Suprapubic skin (tissue), 4 donors: ENCODE measurements around the gene HOXA13. TPM values are rescaled to one million over a fixed set of nuclear protein-coding genes. Genes with fewer than 3 reads are reported as not detected.
A peak's percentile ranks its signal among the peaks of the same experiment; 100 is the strongest.

Experiments used
- DNase-seq, 2 donors: peaks; one replicate each; pipeline ENCODE4 v3.0.0-alpha.2; 2019; ENCODE audit warnings: low spot score in 2 of 2
- H3K27ac ChIP-seq: fragments of 200-600 bp; sonication (generic); one replicate; pipeline ENCODE4 v1.5.1; 2019
- H3K27me3 ChIP-seq: fragments of 200-600 bp; sonication (generic); one replicate; pipeline ENCODE4 v1.5.1; 2019
- H3K36me3 ChIP-seq: fragments of 200-600 bp; sonication (generic); one replicate; pipeline ENCODE4 v1.5.1; 2019
- H3K4me1 ChIP-seq: fragments of 200-600 bp; sonication (generic); one replicate; pipeline ENCODE4 v1.5.1; 2019
- H3K4me3 ChIP-seq: fragments of 200-600 bp; sonication (generic); one replicate; pipeline ENCODE4 v1.5.1; 2019; ENCODE audit warnings: mild to moderate bottlenecking
- H3K9me3 ChIP-seq: fragments of 200-600 bp; sonication (generic); one replicate; pipeline ENCODE4 v1.5.1; 2019
- CTCF ChIP-seq, 2 donors: fragments of 200-600 bp in 1 of 2; fragments of 450-650 bp in 1 of 2; sonication (generic) in 1 of 2; IDR thresholded peaks; one replicate each; pipeline ENCODE4 v1.5.1; 2016 to 2019; ENCODE audit warnings: antibody characterized with exemption in 2 of 2, mild to moderate bottlenecking in 1 of 2, moderate library complexity in 1 of 2
- EP300 ChIP-seq: sonication (generic); formaldehyde crosslinking; IDR thresholded peaks from one replicate; pipeline ENCODE4 v1.6.1; 2017; ENCODE audit warnings: antibody characterized with exemption
- POLR2A ChIP-seq, 2 donors: fragments of 450-650 bp; IDR thresholded peaks; one replicate each; pipeline ENCODE4 v1.6.1; 2017; ENCODE audit warnings: antibody characterized with exemption in 2 of 2, mild to moderate bottlenecking in 2 of 2, moderate library complexity in 2 of 2
- POLR2AphosphoS5 ChIP-seq, 3 donors: sonication (generic); formaldehyde crosslinking; IDR thresholded peaks; one replicate each; pipeline ENCODE4 v1.6.1; 2017; ENCODE audit warnings: antibody characterized with exemption in 3 of 3
- WGBS: methylation state at CpG from one replicate; pipeline ENCODE4 v1.1.5; 2018; 5-methylcytosine and 5-hydroxymethylcytosine counted together
- total RNA-seq, 4 donors: library from RNA; depleted of rRNA; stranded (reverse); fragments of >200 nt; gene quantifications; one replicate each; pipeline ENCODE4 v1.1.0, GENCODE V29; 2016

HOXA13 gene
- total RNA-seq, 4 donors from 2014 or later: 0.17 TPM; not detected in 3

- DNase-seq: peak; percentile 60 to 71
- 73% methylated on average over 6 of the region's 6 CpGs for WGBS
- Histone ChIP-seq H3K36me3 (no peaks in the 10 kb centered on the region), H3K4me3 (peak overlapping the region; percentile 32), H3K4me1 (peaks cover 46% of the 10 kb centered on the region), H3K9me3 (no peaks in the 10 kb centered on the region), H3K27ac (peak overlapping the region; percentile 68), H3K27me3 (peaks cover 38% of the 10 kb centered on the region)
- TF ChIP-seq CTCF (IDR thresholded peaks at IDR 0.05): no peak
- no peak for TF ChIP-seq POLR2AphosphoS5 (IDR thresholded peaks at IDR 0.05)
- no peak for TF ChIP-seq EP300
- no peak for TF ChIP-seq POLR2A (IDR thresholded peaks at IDR 0.05)
These were observed 21.5 kb downstream of the HOXA13 start for GRCh38 chr7:27178366-27178765.

GRCh38 chr7:27177795-27178320, 22.0 kb downstream of the HOXA13 start:
- peak in 1 of 2 donors; percentile 11 for DNase-seq
- Histone ChIP-seq H3K27me3 (peaks cover 33% of the 10 kb centered on the region), H3K4me1 (peaks cover 46% of the 10 kb centered on the region), H3K4me3 (peak overlapping the region; percentile 32), H3K9me3 (no peaks in the 10 kb centered on the region), H3K36me3 (no peaks in the 10 kb centered on the region), H3K27ac (peak overlapping the region; percentile 68)
- 48% methylated on average over 5 of the region's 5 CpGs for WGBS
- TF ChIP-seq POLR2AphosphoS5 (IDR thresholded peaks at IDR 0.05) (no peak), POLR2A (IDR thresholded peaks at IDR 0.05) (no peak), EP300 (no peak), CTCF (IDR thresholded peaks at IDR 0.05) (no peak)

GRCh38 chr7:27176962-27177794, 22.7 kb downstream of the HOXA13 start:
- H3K27me3 ChIP-seq: peaks cover 26% of the 10 kb centered on the region
- H3K4me3 ChIP-seq: peak overlapping the region; percentile 32
- H3K4me1 ChIP-seq: peaks cover 52% of the 10 kb centered on the region
- H3K36me3 ChIP-seq: no peaks in the 10 kb centered on the region
- no peaks in the 10 kb centered on the region for H3K9me3 ChIP-seq
- WGBS: 60% methylated on average over 21 of the region's 22 CpGs
- TF ChIP-seq POLR2AphosphoS5 (IDR thresholded peaks at IDR 0.05) (no peak), CTCF (IDR thresholded peaks at IDR 0.05) (no peak), EP300 (no peak)
- peak; percentile 65 to 74 for DNase-seq
- H3K27ac ChIP-seq: peak overlapping the region; percentile 68

GRCh38 chr7:27176524-27176845, 23.4 kb downstream of the HOXA13 start:
- peaks cover 19% of the 10 kb centered on the region for H3K27me3 ChIP-seq
- H3K27ac ChIP-seq: peak overlapping the region; percentile 68
- H3K4me3 ChIP-seq: peak overlapping the region; percentile 32
- peak in 1 of 2 donors; percentile 46 for DNase-seq
- H3K36me3 ChIP-seq: no peaks in the 10 kb centered on the region
- H3K9me3 ChIP-seq: no peaks in the 10 kb centered on the region
- peaks cover 59% of the 10 kb centered on the region for H3K4me1 ChIP-seq
- TF ChIP-seq EP300: no peak
- no peak for TF ChIP-seq POLR2A (IDR thresholded peaks at IDR 0.05)
- no peak for TF ChIP-seq CTCF (IDR thresholded peaks at IDR 0.05)
- TF ChIP-seq POLR2AphosphoS5 (IDR thresholded peaks at IDR 0.05): no peak
- WGBS: 83% methylated on average over 3 of the region's 3 CpGs
